Osteoblast (primary cell): Measurements from ENCODE around the gene CPN2. TPM values are rescaled to one million over a fixed set of nuclear protein-coding genes. Genes with fewer than 3 reads are reported as not detected.

Experiments
- DNase-seq: peaks from one replicate; pipeline ENCODE4 v3.0.0; 2011; ENCODE audit warnings: low spot score, mixed read lengths; ENCODE audit not compliant: insufficient read length; ENCODE audit errors: missing footprints
- H2AFZ ChIP-seq: 2 replicates; pipeline ENCODE4 v1.6.0; 2011; ENCODE audit warnings: mild to moderate bottlenecking, low read length
- H3K27ac ChIP-seq: 2 replicates; pipeline ENCODE4 v1.5.1; 2011; ENCODE audit warnings: mild to moderate bottlenecking, low read depth, low read length, moderate library complexity
- H3K27me3 ChIP-seq: 2 replicates; pipeline ENCODE4 v1.6.0; 2012; ENCODE audit warnings: mild to moderate bottlenecking, control low read depth, inconsistent platforms, low read length, moderate library complexity; ENCODE audit not compliant: insufficient read depth
- H3K36me3 ChIP-seq: 2 replicates; pipeline ENCODE4 v1.5.1; 2011; ENCODE audit warnings: mild to moderate bottlenecking, low read length, control low read depth, moderate library complexity; ENCODE audit not compliant: insufficient read depth
- H3K4me1 ChIP-seq: 2 replicates; pipeline ENCODE4 v1.5.1; 2011; ENCODE audit warnings: mild to moderate bottlenecking, low read length, control low read depth, moderate library complexity; ENCODE audit not compliant: insufficient read depth
- H3K4me2 ChIP-seq: 2 replicates; pipeline ENCODE4 v1.6.0; 2011; ENCODE audit warnings: mild to moderate bottlenecking, low read length; ENCODE audit not compliant: insufficient read depth
- H3K4me3 ChIP-seq: fragments of 200-600 bp; sonication (generic); 3 replicates; pipeline ENCODE4 v1.5.1; 2012; ENCODE audit warnings: mild to moderate bottlenecking, low read length, inconsistent platforms; ENCODE audit not compliant: insufficient read depth
- H3K79me2 ChIP-seq: 2 replicates; pipeline ENCODE4 v1.6.0; 2012; ENCODE audit warnings: mild to moderate bottlenecking, low read length, control low read depth, inconsistent platforms; ENCODE audit not compliant: insufficient read depth
- H3K9me3 ChIP-seq: 2 replicates; pipeline ENCODE4 v1.5.1; 2011; ENCODE audit warnings: low read depth, low read length, control low read depth
- H4K20me1 ChIP-seq: 2 replicates; pipeline ENCODE4 v1.6.0; 2012; ENCODE audit warnings: mild to moderate bottlenecking, low read length, control low read depth; ENCODE audit not compliant: insufficient read depth
- CTCF ChIP-seq: IDR thresholded peaks from 2 replicates; pipeline ENCODE4 v1.5.1; 2011; ENCODE audit warnings: mild to moderate bottlenecking, low read depth, low read length, moderate library complexity; ENCODE audit errors: extremely low read depth
- total RNA-seq: library from RNA; depleted of rRNA; stranded (reverse); fragments of >200 nt; gene quantifications from 2 replicates; pipeline ENCODE4 v1.2.3, GENCODE V29; 2012

Gene CPN2
- total RNA-seq, 1 donor, result under 0.01 TPM

- Histone ChIP-seq H3K9me3 (no peaks in the 10 kb centered on the region), H2AFZ (no peak overlapping the region), H3K4me1 (peaks cover 2% of the 10 kb centered on the region), H3K4me2 (no peak overlapping the region), H3K4me3 (no peak overlapping the region), H4K20me1 (no peaks in the 10 kb centered on the region), H3K27ac (no peak overlapping the region), H3K27me3 (peaks cover 2% of the 10 kb centered on the region), H3K36me3 (no peaks in the 10 kb centered on the region), H3K79me2 (no peaks in the 10 kb centered on the region)
- TF ChIP-seq CTCF, result no peak
- peak; percentile 44 for DNase-seq
These were observed 23.8 kb upstream of the CPN2 start for GRCh38 chr3:194374935-194375334.

- no peak overlapping the region for H2AFZ ChIP-seq
- no peak for TF ChIP-seq CTCF
- H3K27ac ChIP-seq, result no peak overlapping the region
- no peaks in the 10 kb centered on the region for H3K27me3 ChIP-seq
- peaks cover 11% of the 10 kb centered on the region for H3K4me1 ChIP-seq
- H3K79me2 ChIP-seq, result no peaks in the 10 kb centered on the region
- no peak overlapping the region for H3K4me2 ChIP-seq
- no peaks in the 10 kb centered on the region for H3K9me3 ChIP-seq
- H3K4me3 ChIP-seq, result no peak overlapping the region
- no peak for DNase-seq
- no peaks in the 10 kb centered on the region for H4K20me1 ChIP-seq
- no peaks in the 10 kb centered on the region for H3K36me3 ChIP-seq
These were observed 22.8 kb upstream of the CPN2 start for GRCh38 chr3:194373899-194374298.

- Histone ChIP-seq H3K27ac (no peak overlapping the region), H3K79me2 (no peaks in the 10 kb centered on the region), H3K36me3 (no peaks in the 10 kb centered on the region), H3K4me2 (no peak overlapping the region), H2AFZ (no peak overlapping the region), H3K4me3 (no peak overlapping the region), H3K9me3 (no peaks in the 10 kb centered on the region), H3K4me1 (peaks cover 19% of the 10 kb centered on the region), H4K20me1 (no peaks in the 10 kb centered on the region), H3K27me3 (no peaks in the 10 kb centered on the region)
- peak; percentile 62 for DNase-seq
- TF ChIP-seq CTCF, result no peak
These were observed 21.9 kb upstream of the CPN2 start for GRCh38 chr3:194373028-194373427.

GRCh38 chr3:194370753-194371152, 19.6 kb upstream of the CPN2 start:
- no peak for TF ChIP-seq CTCF
- peak; percentile 73 for DNase-seq
- H3K4me1 ChIP-seq, result peaks cover 25% of the 10 kb centered on the region
- no peaks in the 10 kb centered on the region for H3K79me2 ChIP-seq
- H3K4me2 ChIP-seq, result no peak overlapping the region
- no peak overlapping the region for H3K4me3 ChIP-seq
- no peaks in the 10 kb centered on the region for H3K36me3 ChIP-seq
- H3K27ac ChIP-seq, result no peak overlapping the region
- no peak overlapping the region for H2AFZ ChIP-seq
- H4K20me1 ChIP-seq, result no peaks in the 10 kb centered on the region
- H3K9me3 ChIP-seq, result no peaks in the 10 kb centered on the region
- no peaks in the 10 kb centered on the region for H3K27me3 ChIP-seq
